Heart left ventricle (tissue), 16 donors: ENCODE data around the gene HSPB3. TPM values are rescaled to one million over a fixed set of nuclear protein-coding genes. Genes with fewer than 3 reads are reported as not detected.
A peak's percentile ranks its signal among the peaks of the same experiment; 100 is the strongest.
"Not testable (repeated sequence)": the region's sequence is repeated elsewhere in the genome, so short reads cannot be mapped to it uniquely, and the experiment has no call there.

Experiments
- ATAC-seq, 4 donors: fragments of 200-7000 bp; cut with Tn5 transposase; one replicate each; pipeline ENCODE4 v1.9.1; 2020 to 2022; ENCODE audit warnings: moderate library complexity in 4 of 4, mild to moderate bottlenecking in 3 of 4, moderate number of reproducible peaks in 1 of 4
- DNase-seq, 5 donors: peaks; one replicate each; pipeline ENCODE4 v3.0.0-alpha.2; 2020
- H3K27ac ChIP-seq, 12 donors: fragments of 200-600 bp; sonication (generic) in 4 of 12; one replicate each; pipeline versions ENCODE4 v1.5.0 to v1.8.0; 2016 to 2022; ENCODE audit warnings: mild to moderate bottlenecking in 2 of 12
- H3K27me3 ChIP-seq, 9 donors: fragments of 200-600 bp; sonication (generic) in 2 of 9; one replicate each; pipeline versions ENCODE4 v1.5.1 to v1.8.0; 2016 to 2022; ENCODE audit warnings: mild to moderate bottlenecking in 3 of 9
- H3K36me3 ChIP-seq, 9 donors: fragments of 200-600 bp; sonication (generic) in 2 of 9; one replicate each; pipeline versions ENCODE4 v1.5.0 to v1.8.0; 2018 to 2022; ENCODE audit warnings: mild to moderate bottlenecking in 2 of 9
- H3K4me1 ChIP-seq, 12 donors: fragments of 200-600 bp; sonication (generic) in 4 of 12; one replicate each; pipeline versions ENCODE4 v1.5.0 to v1.8.0; 2016 to 2022; ENCODE audit warnings: mild to moderate bottlenecking in 3 of 12
- H3K4me3 ChIP-seq, 12 donors: fragments of 200-600 bp; sonication (generic) in 4 of 12; one replicate each; pipeline versions ENCODE4 v1.5.0 to v1.8.0; 2017 to 2022; ENCODE audit warnings: mild to moderate bottlenecking in 9 of 12, moderate library complexity in 4 of 12
- H3K9me3 ChIP-seq, 12 donors: fragments of 200-600 bp; sonication (generic) in 4 of 12; one replicate each; pipeline versions ENCODE4 v1.5.0 to v1.8.0; 2016 to 2022; ENCODE audit warnings: mild to moderate bottlenecking in 1 of 12
- CTCF ChIP-seq, 12 donors: fragments of 200-600 bp; sonication (generic) in 4 of 12; IDR thresholded peaks; one replicate each; pipeline versions ENCODE4 v1.5.0 to v1.8.0; 2018 to 2022; ENCODE audit warnings: antibody characterized with exemption in 12 of 12, mild to moderate bottlenecking in 5 of 12
- POLR2A ChIP-seq, 2 donors: fragments of 450-650 bp; IDR thresholded peaks; one replicate each; pipeline ENCODE4 v1.6.1; 2017; ENCODE audit warnings: antibody characterized with exemption in 2 of 2, mild to moderate bottlenecking in 2 of 2, moderate library complexity in 2 of 2
- WGBS, 4 donors: extraction: QIAGEN DNeasy Blood & Tissue Kit in 2 of 4; methylation state at CpG; one replicate each; pipeline versions ENCODE4 v1.1.5 to v1.1.7; 2013 to 2018; 5-methylcytosine and 5-hydroxymethylcytosine counted together
- intact Hi-C, 10 donors: fragments of 100-400 bp; cut with DNase I; formaldehyde crosslinking; loops; one replicate each; pipeline versions ENCODE4 v1.11.1 to v1.14.2; 2022
- polyA plus RNA-seq, 2 donors: library from polyadenylated mRNA; stranded (reverse); fragments of 200-250 nt; gene quantifications; one replicate each; pipeline ENCODE4 v1.2.3, GENCODE V29; 2013
- total RNA-seq, 9 donors: library from RNA; depleted of rRNA in 2 of 9; stranded (reverse); fragments of >200 nt in 2 of 9; fragmentation: NEBNext Ultra II Directional in 3 of 9; extraction: Animal tissue kit (Norgen Biotek cat#: 25700) in 3 of 9; gene quantifications; one replicate each; pipeline versions ENCODE4 v1.1.0 to v1.2.4, GENCODE V29; 2016 to 2023
- donor health status: ischemic (EF 13 %, LVEDD 7.1; RV severe dilation, severe dysfunction).
- donor health status: healthy with polysubstance abuse.
- donor health status: DM: no; HTN: yes; CAD: no.
- donor health status: DM: no; HTN: no; CAD: no.
- donor health status: ischemic (EF 25% LVEDD 6.9; RV normal size, moderate dysfunction).
- donor health status: ischemic (EF 25% LVEDD 5.7; RV mildly dilated, moderate dysfunction).
- donor health status: healthy.
- donor health status: DM: yes; HTN: yes; CAD: no.
- donor health status: ischemic (EF 35%, LVEDD 5.7; RV mildly dilated, moderate dysfunction).
- donor health status: nonischemic (EF 11% LVEDD 7.7; RV severe dilation, severe dysfunction).
- donor health status: DM: yes; HTN: yes; CAD: no.
- donor health status: PGD.
- donor health status: ischemic (EF 29% LVEDD 5.4; RV normal size, mild dysfunction).
- donor health status: nonischemic (EF 23%, LVEDD 6.1; RV moderate dilation, normal function).

Gene HSPB3
- total and polyA plus RNA-seq, 11 donors, result 125 to 795 (median 317) TPM

GRCh38 chr5:54415896-54416601, 39.5 kb upstream of the HSPB3 start:
- intact Hi-C loops, result loop anchor here in 9 of 10 donors (5.0 kb wide), 4 partner anchors 99 to 169 kb away; partner anchors contain the start of gene ARL15 (in 5 of the 9)
- H3K9me3 ChIP-seq, result no peaks in the 10 kb centered on the region
- peaks cover 0 to 8% (median 0%) of the 10 kb centered on the region in 12 donors for H3K4me1 ChIP-seq
- no peak for TF ChIP-seq CTCF (IDR thresholded peaks at IDR 0.05)
- TF ChIP-seq POLR2A (IDR thresholded peaks at IDR 0.05), result no peak
- no peaks in the 10 kb centered on the region for H3K27me3 ChIP-seq
- no peaks in the 10 kb centered on the region for H3K36me3 ChIP-seq
- no peak overlapping the region for H3K4me3 ChIP-seq
- no peak for ATAC-seq
- no peak overlapping the region for H3K27ac ChIP-seq
- DNase-seq, result no peak

DNA sequence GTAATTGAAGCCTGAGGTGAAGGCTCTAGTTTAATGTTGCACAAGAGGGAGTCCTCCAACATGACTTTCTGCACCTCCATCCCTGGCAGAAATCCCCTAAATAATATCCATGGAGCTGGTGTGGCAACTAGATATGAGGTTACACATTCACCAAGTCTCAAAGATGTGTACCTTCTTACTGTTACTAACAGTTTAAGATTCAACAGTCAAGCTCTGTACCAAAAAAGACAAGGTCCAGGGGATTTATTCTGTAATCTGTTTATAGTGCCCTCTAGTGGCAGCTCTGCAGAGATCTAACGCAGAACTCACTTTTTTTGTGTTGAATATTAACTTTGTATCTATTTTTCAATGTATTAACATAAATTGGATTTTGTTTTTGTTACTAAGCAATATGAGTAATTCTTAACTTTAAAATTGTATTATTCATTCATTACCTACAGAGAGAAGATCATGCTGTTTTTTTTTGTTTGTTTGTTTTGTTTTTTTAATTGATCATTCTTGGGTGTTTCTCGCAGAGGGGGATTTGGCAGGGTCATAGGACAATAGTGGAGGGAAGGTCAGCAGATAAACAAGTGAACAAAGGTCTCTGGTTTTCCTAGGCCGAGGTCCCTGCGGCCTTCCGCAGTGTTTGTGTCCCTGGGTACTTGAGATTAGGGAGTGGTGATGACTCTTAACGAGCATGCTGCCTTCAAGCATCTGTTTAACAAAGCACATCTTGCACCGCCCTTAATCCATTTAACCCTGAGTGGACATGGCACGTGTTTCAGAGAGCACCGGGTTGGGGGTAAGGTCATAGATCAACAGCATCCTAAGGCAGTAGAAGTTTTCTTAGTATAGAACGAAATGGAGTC, 35.7 kb upstream of the HSPB3 start:
- intact Hi-C loops, result loop anchor here (2.0 to 5.0 kb wide), 9 partner anchors 68 to 177 kb away; partner anchors contain the start of gene ARL15 (in 6 of the 10)

GRCh38 chr5:54420511-54420910, 35.0 kb upstream of the HSPB3 start:
- H3K9me3 ChIP-seq, ATAC-seq, H3K27ac ChIP-seq, H3K36me3 ChIP-seq, H3K4me1 ChIP-seq, H3K27me3 ChIP-seq, DNase-seq, H3K4me3 ChIP-seq: not testable (repeated sequence)
- intact Hi-C loops, result loop anchor here in 2 of 10 donors (5.0 kb wide), 2 partner anchors 67 to 168 kb away; no protein-coding TSS in a partner anchor
- 87 to 93% (median 93%) methylated on average over 9 to 21 of the region's 30 CpGs for WGBS, 4 donors

More for the DNA sequence above, 35.7 kb upstream of the HSPB3 start:
- H3K27ac ChIP-seq, DNase-seq, H3K36me3 ChIP-seq, H3K27me3 ChIP-seq, H3K4me1 ChIP-seq, H3K4me3 ChIP-seq, H3K9me3 ChIP-seq: not testable (repeated sequence)
- ATAC-seq, result peak in 2 of 4 donors; percentile 63 to 76
- WGBS, 4 donors, result 23 to 34% (median 28%) methylated on average over 10 of the region's 10 CpGs
- TF ChIP-seq CTCF (IDR thresholded peaks at IDR 0.05), result peak; percentile 80 to 93 (median 83)

GRCh38 chr5:54421976-54422375, 33.5 kb upstream of the HSPB3 start:
- no peaks in the 10 kb centered on the region for H3K36me3 ChIP-seq
- H3K27me3 ChIP-seq, result no peaks in the 10 kb centered on the region
- no peaks in the 10 kb centered on the region for H3K9me3 ChIP-seq
- DNase-seq (no peak), ATAC-seq (no peak)
- no peak overlapping the region for H3K27ac ChIP-seq
- peaks cover 0 to 8% (median 0%) of the 10 kb centered on the region in 12 donors for H3K4me1 ChIP-seq
- TF ChIP-seq POLR2A (IDR thresholded peaks at IDR 0.05) (no peak), CTCF (IDR thresholded peaks at IDR 0.05) (no peak)
- H3K4me3 ChIP-seq, result no peak overlapping the region
- intact Hi-C loops, result loop anchor here in 2 of 10 donors (2.0 to 5.0 kb wide), 3 partner anchors 65 to 175 kb away; no protein-coding TSS in a partner anchor
- 46 to 53% (median 50%) methylated on average over 3 of the region's 3 CpGs for WGBS, 4 donors
